Right lobe of liver (tissue), 6 donors: Measurements from ENCODE around the gene ACSF3. TPM values are rescaled to one million over a fixed set of nuclear protein-coding genes. Genes with fewer than 3 reads are reported as not detected.

Experiments used
- ATAC-seq, 4 donors: fragments of 200-7000 bp; cut with Tn5 transposase; one replicate each; pipeline ENCODE4 v1.9.1; 2020; ENCODE audit warnings: mild to moderate bottlenecking in 4 of 4, moderate library complexity in 4 of 4
- DNase-seq, 3 donors: peaks; one replicate each; pipeline ENCODE4 v3.0.0-alpha.2; 2020
- H3K27ac ChIP-seq, 3 donors: fragments of 200-600 bp; one replicate each; pipeline ENCODE4 v1.8.0; 2022
- H3K27me3 ChIP-seq, 2 donors: fragments of 200-600 bp; one replicate each; pipeline ENCODE4 v1.8.0; 2022
- H3K36me3 ChIP-seq, 4 donors: fragments of 200-600 bp; sonication (generic) in 1 of 4; one replicate each; pipeline versions ENCODE4 v1.5.1 to v1.8.0; 2017 to 2022; ENCODE audit warnings: control low read depth in 1 of 4
- H3K4me1 ChIP-seq, 4 donors: fragments of 200-600 bp; sonication (generic) in 1 of 4; one replicate each; pipeline versions ENCODE4 v1.5.1 to v1.8.0; 2017 to 2022; ENCODE audit warnings: control low read depth in 1 of 4
- H3K4me3 ChIP-seq, 3 donors: fragments of 200-600 bp; one replicate each; pipeline ENCODE4 v1.8.0; 2022
- H3K9me3 ChIP-seq, 4 donors: fragments of 200-600 bp; sonication (generic) in 1 of 4; one replicate each; pipeline versions ENCODE4 v1.5.1 to v1.8.0; 2017 to 2022; ENCODE audit warnings: control low read depth in 1 of 4
- CTCF ChIP-seq, 4 donors: fragments of 200-600 bp in 3 of 4; fragments of 450-650 bp in 1 of 4; IDR thresholded peaks; one replicate each; pipeline versions ENCODE4 v1.5.1 to v1.8.0; 2016 to 2022; ENCODE audit warnings: antibody characterized with exemption in 4 of 4, mild to moderate bottlenecking in 2 of 4
- POLR2A ChIP-seq: fragments of 450-650 bp; IDR thresholded peaks from one replicate; pipeline ENCODE4 v1.6.1; 2017; ENCODE audit warnings: antibody characterized with exemption, mild to moderate bottlenecking
- WGBS: methylation state at CpG from one replicate; pipeline ENCODE4 v1.1.6; 2018; ENCODE audit warnings: low coverage, low lambda C conversion rate; ENCODE audit not compliant: insufficient coverage; ENCODE audit errors: missing lambda C conversion rate; 5-methylcytosine and 5-hydroxymethylcytosine counted together
- intact Hi-C, 2 donors: fragments of 100-400 bp; cut with DNase I; formaldehyde crosslinking; loops; one replicate each; pipeline versions ENCODE4 v1.11.2 to v1.14.1; 2022
- total RNA-seq, 6 experiments: library from RNA; depleted of rRNA in 2 of 6; stranded (reverse); fragments of >200 nt in 2 of 6; fragmentation: NEBNext Ultra II Directional in 3 of 6; extraction: Animal tissue kit (Norgen Biotek cat#: 25700) in 3 of 6; gene quantifications; one replicate each; pipeline versions ENCODE4 v1.1.0 to v1.2.4, GENCODE V29; 2016 to 2023
- donor health status: DM: no; HTN: yes; CAD: no.
- donor health status: DM: no; HTN: no; CAD: no.
- donor health status: DM: no; HTN: no; CAD: no.
- donor health status: DM: no; HTN: yes; CAD: no.
- donor health status: DM: no; HTN: yes; CAD: no.

ACSF3 gene
- total RNA-seq, 6 experiments from 2014 or later: 20.2 to 33.6 (median 29.4) TPM

- H3K4me3 ChIP-seq: no peak overlapping the region
- peaks cover 0 to 19% (median 9%) of the 10 kb centered on the region in 4 donors for H3K4me1 ChIP-seq
Measured at GRCh38 chr16:89097392-89097772, 3.7 kb downstream of the ACSF3 start.

GRCh38 chr16:89098767-89099430 is 5.2 kb downstream of the ACSF3 start:
- Histone ChIP-seq H3K4me3 (no peak overlapping the region), H3K27ac (no peak overlapping the region), H3K36me3 (peaks cover 0 to 27% (median 6%) of the 10 kb centered on the region in 4 donors), H3K9me3 (no peaks in the 10 kb centered on the region), H3K4me1 (peaks cover 0 to 19% (median 9%) of the 10 kb centered on the region in 4 donors), H3K27me3 (no peaks in the 10 kb centered on the region)
- WGBS: 68% methylated on average over 9 of the region's 26 CpGs
- intact Hi-C loops: no loop called here
- no peak for ATAC-seq
- no peak for DNase-seq
- TF ChIP-seq POLR2A: no peak
- no peak for TF ChIP-seq CTCF (IDR thresholded peaks at IDR 0.05)

More at GRCh38 chr16:89097392-89097772, 3.7 kb downstream of the ACSF3 start:
- H3K36me3 ChIP-seq: peaks cover 0 to 13% (median 4%) of the 10 kb centered on the region in 4 donors
- no peaks in the 10 kb centered on the region for H3K27me3 ChIP-seq
- no peak overlapping the region for H3K27ac ChIP-seq
- intact Hi-C loops: no loop called here
- no peaks in the 10 kb centered on the region for H3K9me3 ChIP-seq
- no peak for DNase-seq
- TF ChIP-seq CTCF (IDR thresholded peaks at IDR 0.05) (no peak), POLR2A (no peak)
- WGBS: 75% methylated on average over 7 of the region's 14 CpGs
- no peak for ATAC-seq

GRCh38 chr16:89099905-89100304 is 6.3 kb downstream of the ACSF3 start:
- Histone ChIP-seq H3K4me1 (peaks cover 0 to 13% (median 5%) of the 10 kb centered on the region in 4 donors), H3K27me3 (no peaks in the 10 kb centered on the region), H3K4me3 (no peak overlapping the region), H3K9me3 (no peaks in the 10 kb centered on the region), H3K36me3 (peaks cover 0 to 38% (median 6%) of the 10 kb centered on the region in 4 donors), H3K27ac (no peak overlapping the region)
- DNase-seq (no peak), ATAC-seq (no peak)
- WGBS: 42% methylated on average over 9 of the region's 11 CpGs
- intact Hi-C loops: no loop called here
- no peak for TF ChIP-seq CTCF (IDR thresholded peaks at IDR 0.05)

GRCh38 chr16:89100601-89101302 is 7.1 kb downstream of the ACSF3 start:
- peaks cover 0 to 42% (median 6%) of the 10 kb centered on the region in 4 donors for H3K36me3 ChIP-seq

More at GRCh38 chr16:89100601-89101302, 7.1 kb downstream of the ACSF3 start:
- DNase-seq (no peak), ATAC-seq (no peak)
- Histone ChIP-seq H3K27ac (no peak overlapping the region), H3K4me3 (no peak overlapping the region), H3K27me3 (no peaks in the 10 kb centered on the region), H3K4me1 (peaks cover 0 to 10% (median 4%) of the 10 kb centered on the region in 4 donors), H3K9me3 (no peaks in the 10 kb centered on the region)
- TF ChIP-seq CTCF (IDR thresholded peaks at IDR 0.05) (no peak), POLR2A (no peak)
- WGBS: 91% methylated on average over 7 of the region's 42 CpGs
- intact Hi-C loops: no loop called here
